Mesothelial cell of epicardium (in vitro differentiated cells): ENCODE measurements around the gene TMEM33. TPM values are rescaled to one million over a fixed set of nuclear protein-coding genes. Genes with fewer than 3 reads are reported as not detected.

Experiments
- DNase-seq, 2 experiments: peaks; one replicate each; pipeline ENCODE4 v3.0.0; 2021; ENCODE audit warnings: low spot score in 2 of 2; ENCODE audit not compliant: unreplicated experiment in 2 of 2
- H3K27ac Mint-ChIP-seq: 2 replicates; pipeline ENCODE4 v1.8.0; 2021; ENCODE audit warnings: mixed read lengths
- H3K27me3 Mint-ChIP-seq: 2 replicates; pipeline ENCODE4 v1.8.0; 2021; ENCODE audit warnings: low read depth, mixed read lengths
- H3K36me3 Mint-ChIP-seq: 2 replicates; pipeline ENCODE4 v1.8.0; 2021; ENCODE audit warnings: mixed read lengths
- H3K4me1 Mint-ChIP-seq: 2 replicates; pipeline ENCODE4 v1.8.0; 2021; ENCODE audit warnings: mixed read lengths
- H3K4me3 Mint-ChIP-seq: 2 replicates; pipeline ENCODE4 v1.8.0; 2021; ENCODE audit warnings: mild to moderate bottlenecking, moderate library complexity, mixed read lengths
- H3K9me3 Mint-ChIP-seq: 2 replicates; pipeline ENCODE4 v1.8.0; 2021; ENCODE audit warnings: mixed read lengths
- total RNA-seq: library from RNA; stranded (reverse); gene quantifications from 3 replicates; pipeline ENCODE4 v1.2.1, GENCODE V29; 2021
- TF ChIP-seq, protein P1 (sequence below): fragments of 200-600 bp; sonication (generic); IDR thresholded peaks from one replicate; pipeline ENCODE4 v1.5.0; 2021; ENCODE audit warnings: antibody characterized with exemption; ENCODE audit not compliant: unreplicated experiment

Gene TMEM33
- total RNA-seq, 1 donor from 2014 or later: 49.5 TPM

GRCh38 chr4:41964401-41964800 lies 29.2 kb downstream of the TMEM33 start:
- Mint-ChIP-seq H3K27ac (no peak overlapping the region), H3K36me3 (no peaks in the 10 kb centered on the region), H3K4me1 (no peaks in the 10 kb centered on the region), H3K4me3 (no peak overlapping the region), H3K9me3 (peaks cover 9% of the 10 kb centered on the region), H3K27me3 (no peaks in the 10 kb centered on the region)
- TF ChIP-seq, protein P1, sequence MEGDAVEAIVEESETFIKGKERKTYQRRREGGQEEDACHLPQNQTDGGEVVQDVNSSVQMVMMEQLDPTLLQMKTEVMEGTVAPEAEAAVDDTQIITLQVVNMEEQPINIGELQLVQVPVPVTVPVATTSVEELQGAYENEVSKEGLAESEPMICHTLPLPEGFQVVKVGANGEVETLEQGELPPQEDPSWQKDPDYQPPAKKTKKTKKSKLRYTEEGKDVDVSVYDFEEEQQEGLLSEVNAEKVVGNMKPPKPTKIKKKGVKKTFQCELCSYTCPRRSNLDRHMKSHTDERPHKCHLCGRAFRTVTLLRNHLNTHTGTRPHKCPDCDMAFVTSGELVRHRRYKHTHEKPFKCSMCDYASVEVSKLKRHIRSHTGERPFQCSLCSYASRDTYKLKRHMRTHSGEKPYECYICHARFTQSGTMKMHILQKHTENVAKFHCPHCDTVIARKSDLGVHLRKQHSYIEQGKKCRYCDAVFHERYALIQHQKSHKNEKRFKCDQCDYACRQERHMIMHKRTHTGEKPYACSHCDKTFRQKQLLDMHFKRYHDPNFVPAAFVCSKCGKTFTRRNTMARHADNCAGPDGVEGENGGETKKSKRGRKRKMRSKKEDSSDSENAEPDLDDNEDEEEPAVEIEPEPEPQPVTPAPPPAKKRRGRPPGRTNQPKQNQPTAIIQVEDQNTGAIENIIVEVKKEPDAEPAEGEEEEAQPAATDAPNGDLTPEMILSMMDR: no peak
- DNase-seq: no peak

DNA sequence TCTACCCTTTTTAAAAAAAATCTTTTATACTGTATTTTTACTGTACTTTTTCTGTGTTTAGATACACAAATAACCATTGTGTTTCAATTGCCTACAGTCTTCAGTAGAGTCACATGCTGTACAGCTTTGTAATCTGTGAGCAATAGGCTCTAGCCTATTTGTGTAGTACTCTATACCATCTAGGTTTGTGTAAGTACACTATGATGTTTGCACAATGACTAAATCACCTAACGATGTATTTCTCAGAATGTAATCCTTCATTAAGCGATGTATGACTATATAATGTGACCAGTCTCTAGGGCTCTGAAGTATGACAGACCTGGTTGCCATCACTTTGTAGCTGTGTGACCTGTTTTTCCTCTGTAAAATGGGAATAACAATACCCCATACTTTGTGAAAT lies 32.2 kb downstream of the TMEM33 start:
- no peaks in the 10 kb centered on the region for H3K36me3 Mint-ChIP-seq
- no peaks in the 10 kb centered on the region for H3K4me1 Mint-ChIP-seq
- H3K27ac Mint-ChIP-seq: no peak overlapping the region
- peaks cover 3% of the 10 kb centered on the region for H3K27me3 Mint-ChIP-seq
- H3K9me3 Mint-ChIP-seq: peaks cover 18% of the 10 kb centered on the region
- no peak overlapping the region for H3K4me3 Mint-ChIP-seq
- no peak for DNase-seq
- TF ChIP-seq, protein P1: no peak

DNA sequence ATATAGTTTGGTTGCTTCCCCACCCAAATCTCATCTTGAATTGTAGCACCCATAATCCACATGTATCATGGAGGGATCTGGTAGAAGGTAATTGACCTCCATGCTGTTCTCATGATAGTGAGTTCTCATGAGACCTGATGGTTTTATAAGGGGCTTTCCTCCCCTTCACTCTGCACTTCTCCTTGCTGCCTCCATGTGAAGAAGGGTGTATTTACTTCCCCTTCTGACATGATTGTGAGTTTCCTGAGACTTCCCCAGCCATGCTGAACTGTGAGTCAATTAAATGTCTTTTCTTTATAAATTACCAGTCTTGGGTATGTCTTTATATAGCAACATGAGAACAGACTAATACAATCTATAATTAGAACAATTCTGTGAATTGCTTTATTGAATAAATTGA lies 34.4 kb downstream of the TMEM33 start:
- no peak for DNase-seq
- Mint-ChIP-seq H3K36me3 (no peaks in the 10 kb centered on the region), H3K27ac (no peak overlapping the region), H3K9me3 (peaks cover 18% of the 10 kb centered on the region), H3K4me1 (no peaks in the 10 kb centered on the region), H3K4me3 (no peak overlapping the region), H3K27me3 (peaks cover 5% of the 10 kb centered on the region)
- TF ChIP-seq, protein P1: no peak

DNA sequence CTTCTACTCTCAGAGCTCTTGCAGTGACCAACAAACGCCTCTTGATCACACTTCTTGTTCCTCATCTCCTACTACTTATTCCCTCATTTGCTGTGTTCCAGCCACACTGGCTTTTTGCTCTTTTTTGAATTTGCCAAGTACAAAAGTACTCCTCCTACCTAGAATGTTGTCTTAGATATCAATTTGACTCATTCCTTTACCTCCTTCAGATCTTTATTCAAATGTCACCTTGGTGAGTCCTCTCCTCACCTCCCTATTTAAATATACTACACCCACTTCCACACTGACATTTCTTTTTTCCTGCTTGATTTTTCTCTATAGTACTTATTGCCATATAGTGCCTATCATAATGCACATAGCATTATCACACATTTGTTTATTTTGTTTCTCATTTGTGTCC lies 40.1 kb downstream of the TMEM33 start:
- peaks cover 11% of the 10 kb centered on the region for H3K27me3 Mint-ChIP-seq
- H3K4me1 Mint-ChIP-seq: no peaks in the 10 kb centered on the region
- peaks cover 10% of the 10 kb centered on the region for H3K9me3 Mint-ChIP-seq
- no peak overlapping the region for H3K4me3 Mint-ChIP-seq
- TF ChIP-seq, protein P1: no peak
- no peaks in the 10 kb centered on the region for H3K36me3 Mint-ChIP-seq
- H3K27ac Mint-ChIP-seq: no peak overlapping the region
- DNase-seq: no peak

GRCh38 chr4:41976775-41977516 lies 41.7 kb downstream of the TMEM33 start:
- peaks cover 11% of the 10 kb centered on the region for H3K27me3 Mint-ChIP-seq
- H3K4me1 Mint-ChIP-seq: no peaks in the 10 kb centered on the region
- H3K4me3 Mint-ChIP-seq: no peak overlapping the region
- no peak for DNase-seq
- TF ChIP-seq, protein P1: no peak
- no peaks in the 10 kb centered on the region for H3K36me3 Mint-ChIP-seq
- peaks cover 5% of the 10 kb centered on the region for H3K9me3 Mint-ChIP-seq
- no peak overlapping the region for H3K27ac Mint-ChIP-seq
